HG03159 (cell line): ENCODE measurements around the gene TMEM238.

Source experiments
- ATAC-seq: cut with Tn5 transposase; IDR thresholded peaks from one replicate; pipeline ENCODE4 v1.9.1; 2021; ENCODE audit warnings: mild to moderate bottlenecking, moderate library complexity; ENCODE audit not compliant: unreplicated experiment

Gene TMEM238

GRCh38 chr19:55360902-55361301, 23.2 kb downstream of the TMEM238 start:
- ATAC-seq: no peak

- ATAC-seq: no peak
Measured at GRCh38 chr19:55358943-55359908, 24.9 kb downstream of the TMEM238 start.

GRCh38 chr19:55358493-55358892, 25.6 kb downstream of the TMEM238 start:
- no peak for ATAC-seq

- no peak for ATAC-seq
Measured at GRCh38 chr19:55355213-55355821, 28.8 kb downstream of the TMEM238 start.

DNA sequence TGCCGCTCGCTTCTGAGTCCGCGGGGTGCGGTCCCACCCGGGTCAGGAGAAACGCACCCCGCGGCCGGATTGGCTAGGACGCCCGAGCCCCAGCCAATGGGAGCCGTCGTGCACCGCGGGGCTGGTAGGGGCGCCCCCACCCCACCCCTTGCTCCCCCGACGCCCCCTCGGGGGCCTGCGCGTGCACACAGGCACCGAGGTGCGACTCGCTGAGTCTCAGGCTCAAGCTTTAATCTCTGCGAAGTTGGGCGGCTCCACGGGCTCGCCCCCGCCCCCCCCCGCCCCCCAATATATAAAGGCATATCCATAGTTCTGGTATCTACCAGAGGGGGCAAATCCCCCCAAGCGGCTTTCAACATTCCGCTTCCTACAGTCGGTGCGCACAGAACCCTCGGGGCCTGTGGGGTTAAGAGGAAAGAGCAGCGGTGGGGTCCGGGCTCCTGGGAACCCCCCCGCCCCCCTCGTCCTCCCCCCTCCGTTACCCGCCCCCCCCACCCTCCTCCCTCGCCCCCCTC, 29.3 kb downstream of the TMEM238 start, which contains the start of gene COX6B2:
Gene COX6B2 (minus strand): TSS at position 22 of the 515 bp plus-strand sequence. CDS start 198 bp downstream, outside the sequence.
- no peak for ATAC-seq

GRCh38 chr19:55353803-55354697, 30.0 kb downstream of the TMEM238 start:
- ATAC-seq: no peak

DNA sequence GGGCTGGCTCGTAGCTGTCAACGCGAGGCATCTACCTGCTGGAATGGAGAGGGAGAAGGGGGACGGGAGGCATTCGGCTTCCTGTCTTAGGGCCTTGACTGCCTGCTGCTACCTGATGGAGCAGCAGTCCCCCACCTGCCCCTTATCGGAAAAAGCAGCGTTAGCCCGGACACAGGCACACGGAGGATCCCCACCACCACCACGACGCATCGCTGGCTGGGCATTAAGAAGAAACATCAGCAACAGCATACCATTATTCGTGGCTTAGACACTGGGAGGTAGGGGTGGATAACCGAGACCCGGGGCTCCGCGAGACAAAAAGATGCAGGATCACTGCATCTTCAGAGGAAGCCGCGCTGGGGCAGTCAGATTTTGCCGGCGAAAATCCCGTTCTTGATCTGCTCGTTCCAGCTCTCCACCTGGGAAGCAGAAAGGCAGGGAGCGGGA, 30.7 kb downstream of the TMEM238 start:
- no peak for ATAC-seq

GRCh38 chr19:55352549-55353145, 31.4 kb downstream of the TMEM238 start:
- ATAC-seq: no peak

DNA sequence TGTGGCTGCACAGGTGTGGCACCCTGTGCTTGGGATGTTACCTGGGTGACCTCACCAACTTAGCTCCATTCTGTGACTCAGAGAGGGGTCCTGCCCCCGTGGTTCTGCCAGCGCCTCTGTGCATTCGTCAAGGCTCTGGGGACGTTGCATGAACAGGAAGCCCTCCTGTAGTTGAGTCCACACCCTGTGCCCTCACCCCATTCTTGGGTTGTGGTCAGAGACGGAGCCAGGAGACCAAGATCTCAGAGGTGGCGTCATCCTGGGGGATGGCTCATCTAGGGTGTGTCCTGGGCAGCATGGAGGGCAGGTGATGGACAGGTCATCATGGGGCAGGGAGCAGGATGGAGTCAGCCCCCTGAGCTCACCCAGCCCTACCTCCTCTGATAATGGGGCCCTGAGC, 32.1 kb downstream of the TMEM238 start:
- no peak for ATAC-seq

DNA sequence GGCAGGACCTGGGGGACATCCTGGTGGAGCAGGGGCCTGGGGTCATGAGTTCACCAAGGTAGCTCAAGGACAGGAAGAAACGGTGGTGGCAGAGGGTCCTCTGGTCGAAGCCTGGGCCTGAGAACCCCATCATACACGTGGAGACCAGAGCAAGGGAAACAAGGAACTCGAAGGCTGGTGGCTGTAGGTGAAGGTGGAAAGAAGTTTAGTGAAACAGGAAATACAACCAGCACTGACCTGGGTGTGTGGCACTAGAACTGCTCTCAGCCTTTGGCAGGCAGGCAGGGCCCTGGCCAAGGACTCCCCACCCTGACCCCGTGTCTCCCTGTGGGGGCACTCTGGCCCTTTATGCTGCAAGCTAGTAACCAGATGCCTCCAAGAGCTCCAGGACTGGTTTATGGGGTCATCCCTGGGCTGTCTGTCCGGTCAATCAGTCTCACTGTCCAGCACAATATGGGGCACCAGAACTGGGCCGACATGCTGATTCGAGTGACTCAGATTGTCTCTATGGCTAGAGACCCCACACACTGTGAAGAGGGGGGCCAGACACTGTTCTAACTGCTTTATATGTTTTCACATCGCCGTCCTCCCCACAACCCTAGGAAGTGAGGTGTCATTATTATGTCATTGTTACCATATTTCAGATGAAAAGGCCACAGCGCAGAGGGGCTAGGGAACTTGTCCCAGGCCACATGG, 33.3 kb downstream of the TMEM238 start:
- ATAC-seq: no peak

DNA sequence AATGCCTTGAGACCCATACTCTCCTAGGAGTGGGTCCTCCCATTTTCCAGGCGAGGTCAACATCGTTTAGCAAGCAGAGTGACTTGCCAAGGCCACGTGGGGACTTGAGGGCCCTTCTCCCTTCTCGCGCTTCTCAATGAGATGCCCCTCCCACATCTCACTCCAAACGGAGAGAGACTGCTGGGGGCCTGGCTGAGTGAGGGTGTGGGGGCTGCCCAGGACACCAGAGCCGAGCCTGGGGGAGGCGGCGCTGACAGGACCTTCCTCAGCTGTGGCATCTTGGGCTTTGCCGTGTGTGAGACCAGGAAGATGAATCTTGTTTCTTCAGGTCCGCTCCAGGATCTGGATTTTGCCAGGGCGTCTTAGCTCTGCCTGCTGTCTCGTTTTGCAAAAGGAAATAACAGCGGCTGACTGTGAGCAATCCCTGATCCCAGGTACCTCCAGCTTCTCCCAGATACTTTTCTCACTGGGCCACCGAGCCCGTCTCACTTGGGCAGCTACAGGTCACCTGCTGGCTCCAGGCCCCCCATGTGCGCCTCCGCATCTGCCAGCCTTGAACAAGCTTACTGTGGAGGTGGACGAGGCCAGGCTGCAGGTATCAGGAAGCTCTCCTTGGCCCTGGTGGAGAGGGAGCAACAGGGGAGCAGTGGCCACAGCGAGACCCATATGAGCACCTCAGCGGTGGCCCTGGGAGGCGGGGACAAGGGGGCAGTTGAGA, 35.6 kb downstream of the TMEM238 start:
- ATAC-seq: no peak

DNA sequence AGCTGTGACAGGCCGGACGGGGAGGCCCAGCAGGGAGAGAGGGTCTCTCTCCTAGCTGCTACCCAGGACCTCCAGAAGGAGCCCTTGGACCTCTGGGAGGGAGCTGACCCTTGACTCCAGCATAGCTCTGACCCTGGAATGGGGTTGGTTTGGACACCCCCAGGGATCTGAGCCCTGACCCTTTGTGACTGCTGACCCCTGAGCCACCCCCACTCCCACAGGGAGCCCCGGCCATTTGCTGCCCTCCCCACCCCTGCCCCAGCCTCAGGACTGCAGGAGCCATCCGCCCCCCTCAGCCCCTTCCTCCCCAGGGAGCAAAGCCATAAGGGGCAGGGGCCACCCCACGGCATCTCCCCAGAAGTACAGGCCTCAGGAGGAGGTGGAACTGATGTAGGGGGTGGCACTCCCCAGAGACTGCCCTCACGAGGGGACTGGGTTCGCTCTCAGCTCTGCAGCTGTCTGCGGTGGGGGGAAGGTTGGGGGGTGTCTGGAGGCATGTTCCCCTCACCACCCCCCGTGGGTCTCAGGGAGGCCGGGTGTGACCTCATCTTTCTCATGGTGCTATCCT, 36.6 kb downstream of the TMEM238 start:
- ATAC-seq: no peak

- ATAC-seq: no peak
Measured at GRCh38 chr19:55346725-55347441, 37.2 kb downstream of the TMEM238 start.

- ATAC-seq: no peak
Measured at GRCh38 chr19:55345818-55346724, 38.0 kb downstream of the TMEM238 start.

GRCh38 chr19:55345101-55345817, 38.8 kb downstream of the TMEM238 start:
- ATAC-seq: no peak

GRCh38 chr19:55344444-55344843, 39.6 kb downstream of the TMEM238 start:
- ATAC-seq: no peak
